ENCODE results near the gene COL23A1. TPM values are rescaled to one million over a fixed set of nuclear protein-coding genes. Genes with fewer than 3 reads are reported as not detected.
"Not testable (repeated sequence)": the region's sequence is repeated elsewhere in the genome, so short reads cannot be mapped to it uniquely, and the experiment has no call there.

The COL23A1 gene
- total RNA-seq, 1 donor from 2014 or later = 3.5 TPM

GRCh38 chr5:178378527-178379484, 211.4 kb downstream of the COL23A1 start:
- no peak for DNase-seq (ENCODE audit: low spot score)

DNA sequence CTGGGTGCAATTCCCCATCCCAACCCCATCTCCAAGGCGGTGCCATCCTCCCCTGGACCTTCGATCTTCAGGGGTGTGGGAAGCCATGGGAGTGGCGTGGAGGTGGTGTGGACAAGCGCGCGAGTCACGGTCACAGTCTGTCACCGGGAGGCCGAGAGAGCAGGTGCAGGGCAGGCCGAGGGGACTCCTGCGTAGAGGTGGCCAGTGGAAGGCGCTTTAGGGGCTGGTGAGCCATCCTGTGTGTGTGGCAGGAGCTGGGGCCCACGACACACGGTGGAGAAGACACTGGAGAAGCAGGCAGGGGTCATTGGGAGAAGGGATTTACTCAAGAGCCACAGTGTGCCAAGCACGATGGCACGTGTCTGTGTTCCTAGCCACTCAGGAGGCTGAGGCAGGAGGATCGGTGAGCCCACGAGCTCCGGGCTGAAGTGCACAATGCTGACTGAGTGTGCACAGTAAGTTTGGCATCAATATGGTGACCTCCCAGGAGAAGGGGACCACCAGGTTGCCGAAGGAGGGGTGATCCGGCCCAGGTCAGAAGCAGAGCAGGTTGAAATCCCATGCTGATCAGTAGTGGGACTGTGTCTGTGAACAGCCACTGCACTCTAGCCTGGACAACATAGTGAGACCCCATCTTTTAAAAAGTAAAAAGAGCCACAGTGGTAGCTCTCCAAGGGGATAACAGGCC, 212.5 kb downstream of the COL23A1 start:
- DNase-seq (ENCODE audit: low spot score) = no peak

DNA sequence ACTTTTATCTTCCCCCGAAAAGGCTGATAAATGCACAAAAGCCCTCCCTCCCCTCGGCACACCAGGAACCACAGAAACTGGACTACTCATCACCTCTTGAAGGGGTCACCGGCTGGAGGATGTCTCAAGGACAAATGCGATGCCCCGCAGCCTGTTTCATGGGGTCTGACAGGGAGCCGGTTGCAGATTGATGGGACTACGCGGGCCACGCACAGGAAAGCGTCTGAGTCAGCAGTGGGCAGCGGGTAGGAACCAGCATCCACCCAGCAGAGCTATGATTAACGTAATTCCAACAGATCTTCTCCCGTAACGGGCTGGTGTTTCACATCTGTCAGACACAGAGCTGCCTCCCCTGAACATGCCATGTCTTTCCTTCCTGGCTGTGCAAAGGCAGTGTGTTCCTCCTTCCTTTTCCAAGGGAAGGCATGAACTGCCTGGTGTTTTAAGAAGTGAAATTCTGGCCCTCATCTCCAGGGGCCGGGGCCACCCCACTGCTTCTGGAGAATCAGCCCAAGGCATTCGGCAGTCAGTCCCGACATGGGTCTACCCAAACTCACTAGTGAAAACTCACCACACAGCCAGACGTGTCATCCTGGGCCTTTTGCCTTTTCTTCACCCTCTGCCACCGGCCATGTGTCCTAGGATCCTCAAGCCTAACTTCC, 213.1 kb downstream of the COL23A1 start:
- DNase-seq (ENCODE audit: low spot score) = no peak

- DNase-seq (ENCODE audit: low spot score) = no peak
Observed at GRCh38 chr5:178375348-178375747, 214.8 kb downstream of the COL23A1 start.

DNA sequence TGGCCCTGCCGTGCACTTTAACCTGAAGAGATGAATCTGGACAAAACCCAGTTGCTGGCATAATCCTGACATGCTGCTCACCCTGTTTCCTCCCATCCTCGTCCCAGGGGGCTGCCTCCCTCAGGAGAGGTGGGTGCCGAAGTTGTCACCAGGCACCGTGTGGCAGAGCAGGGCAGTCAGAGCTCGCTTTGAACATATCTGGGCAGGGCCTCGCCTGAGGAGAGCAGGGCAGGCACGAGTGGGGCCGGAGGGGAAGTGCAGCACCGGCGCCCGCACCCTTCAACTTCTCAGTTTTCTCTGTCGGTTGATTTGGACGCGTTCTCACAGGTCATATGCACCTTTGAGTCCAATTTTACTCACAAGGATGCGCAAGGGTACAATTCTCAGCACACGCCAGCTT, 216.5 kb downstream of the COL23A1 start:
- no peak for DNase-seq (ENCODE audit: low spot score)

DNA sequence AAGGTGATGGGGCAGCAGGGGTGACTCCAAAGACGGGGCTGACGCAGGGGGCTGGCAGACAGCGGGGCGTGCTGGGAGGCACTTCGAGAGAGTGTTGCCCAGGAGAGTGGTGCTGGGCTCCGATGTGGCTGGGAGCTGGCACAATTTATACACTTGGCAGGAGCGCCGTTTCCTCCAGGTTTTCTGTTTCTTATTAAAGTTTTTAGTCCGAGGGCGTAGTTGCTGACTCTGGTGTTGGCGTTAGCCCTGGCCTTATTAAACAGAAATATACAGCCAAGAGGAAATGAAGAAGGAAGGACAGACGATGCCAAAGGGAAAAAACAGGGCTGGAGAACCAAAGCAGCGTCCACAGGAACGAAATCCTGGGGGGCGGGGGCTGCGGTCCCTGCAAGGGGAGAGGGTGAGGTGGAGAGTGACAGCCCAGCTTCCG, 218.0 kb downstream of the COL23A1 start:
- DNase-seq (ENCODE audit: low spot score) = no peak

GRCh38 chr5:178371362-178372111, 218.7 kb downstream of the COL23A1 start:
- DNase-seq (ENCODE audit: low spot score) = no peak

GRCh38 chr5:178370102-178370501, 220.1 kb downstream of the COL23A1 start:
- DNase-seq (ENCODE audit: low spot score) = no peak

DNA sequence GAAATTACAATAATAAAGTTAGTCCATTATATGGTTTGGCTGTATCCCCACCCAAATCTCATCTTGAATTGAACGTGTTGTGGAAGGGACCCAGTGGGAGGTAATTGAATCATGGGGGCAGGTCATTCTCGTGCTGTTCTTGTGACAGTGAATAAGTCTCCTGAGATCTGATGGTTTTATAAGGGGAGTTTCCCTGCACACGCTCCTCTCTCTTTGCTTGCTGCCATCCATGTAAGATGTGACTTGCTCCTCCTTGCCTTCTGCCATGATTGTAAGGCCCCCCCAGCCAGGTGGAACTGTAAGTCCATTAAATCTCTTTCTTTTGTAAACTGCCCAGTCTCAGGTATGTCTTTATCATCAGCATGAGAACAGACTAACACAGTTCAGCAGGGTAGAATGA, 220.7 kb downstream of the COL23A1 start:
- DNase-seq (ENCODE audit: low spot score) = not testable (repeated sequence)

GRCh38 chr5:178368716-178369300, 221.4 kb downstream of the COL23A1 start:
- DNase-seq (ENCODE audit: low spot score) = no peak

- no peak for DNase-seq (ENCODE audit: low spot score)
Observed at GRCh38 chr5:178368274-178368673, 221.9 kb downstream of the COL23A1 start.

GRCh38 chr5:178367736-178368120, 222.5 kb downstream of the COL23A1 start:
- DNase-seq (ENCODE audit: low spot score) = no peak

- no peak for DNase-seq (ENCODE audit: low spot score)
Observed at GRCh38 chr5:178366998-178367735, 223.0 kb downstream of the COL23A1 start.

- no peak for DNase-seq (ENCODE audit: low spot score)
Observed at GRCh38 chr5:178365501-178366440, 224.4 kb downstream of the COL23A1 start.

DNA sequence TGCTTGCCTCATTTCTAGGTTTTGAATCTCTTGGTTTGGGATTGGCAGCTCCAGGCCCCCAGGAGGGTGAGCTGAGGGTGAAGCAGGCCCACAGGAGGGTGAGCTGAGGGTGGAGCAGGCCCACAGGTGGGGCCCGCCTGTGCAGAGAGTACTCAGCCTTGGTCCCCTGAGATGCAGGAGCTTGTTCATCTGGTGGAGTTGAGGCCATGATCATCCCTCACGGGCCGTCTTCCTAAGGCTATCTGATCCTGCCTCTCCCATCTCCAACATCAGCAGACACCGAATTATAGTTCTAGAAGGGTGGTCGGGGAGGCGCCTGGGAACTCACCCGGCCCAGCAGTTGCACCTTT, 225.9 kb downstream of the COL23A1 start:
- DNase-seq (ENCODE audit: low spot score) = no peak

DNA sequence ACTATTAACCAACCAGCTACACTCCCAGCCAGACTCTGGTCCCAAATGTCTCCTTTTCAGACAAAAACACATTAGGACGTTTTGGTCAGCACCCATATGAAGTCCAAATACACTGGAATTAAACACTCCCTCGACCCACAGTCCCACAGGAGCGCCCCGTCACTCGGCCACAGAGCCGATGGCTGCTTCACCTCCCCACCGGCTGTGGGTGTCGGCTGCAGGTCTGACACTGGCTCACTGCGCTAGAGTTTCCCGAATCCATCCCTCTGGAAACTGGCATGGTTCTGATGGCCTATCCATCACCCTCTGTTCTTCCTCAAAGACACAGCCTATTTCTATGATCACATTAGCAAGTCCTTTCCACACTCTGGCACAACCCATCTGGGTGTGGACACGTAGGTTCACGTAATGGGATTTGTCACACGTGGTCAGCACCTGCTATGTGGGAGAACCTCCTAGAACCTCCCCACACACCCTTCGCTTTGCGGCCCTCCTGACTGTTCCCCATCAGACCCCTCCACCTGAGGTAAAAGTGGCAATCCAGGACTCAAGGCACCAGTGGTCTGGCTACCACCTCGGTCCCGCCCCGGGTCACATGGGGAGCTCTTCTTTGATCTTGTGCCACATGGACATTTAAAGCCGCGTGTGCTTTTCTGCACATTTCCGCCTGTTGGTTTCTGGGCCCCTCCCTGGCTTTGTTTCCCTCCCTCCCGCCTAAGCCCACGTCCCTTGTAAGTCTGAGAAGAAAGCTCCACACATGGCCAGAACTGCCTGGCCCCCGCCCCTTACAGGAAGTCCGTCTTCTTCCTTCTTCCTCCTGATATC, 226.5 kb downstream of the COL23A1 start:
- no peak for DNase-seq (ENCODE audit: low spot score)

DNA sequence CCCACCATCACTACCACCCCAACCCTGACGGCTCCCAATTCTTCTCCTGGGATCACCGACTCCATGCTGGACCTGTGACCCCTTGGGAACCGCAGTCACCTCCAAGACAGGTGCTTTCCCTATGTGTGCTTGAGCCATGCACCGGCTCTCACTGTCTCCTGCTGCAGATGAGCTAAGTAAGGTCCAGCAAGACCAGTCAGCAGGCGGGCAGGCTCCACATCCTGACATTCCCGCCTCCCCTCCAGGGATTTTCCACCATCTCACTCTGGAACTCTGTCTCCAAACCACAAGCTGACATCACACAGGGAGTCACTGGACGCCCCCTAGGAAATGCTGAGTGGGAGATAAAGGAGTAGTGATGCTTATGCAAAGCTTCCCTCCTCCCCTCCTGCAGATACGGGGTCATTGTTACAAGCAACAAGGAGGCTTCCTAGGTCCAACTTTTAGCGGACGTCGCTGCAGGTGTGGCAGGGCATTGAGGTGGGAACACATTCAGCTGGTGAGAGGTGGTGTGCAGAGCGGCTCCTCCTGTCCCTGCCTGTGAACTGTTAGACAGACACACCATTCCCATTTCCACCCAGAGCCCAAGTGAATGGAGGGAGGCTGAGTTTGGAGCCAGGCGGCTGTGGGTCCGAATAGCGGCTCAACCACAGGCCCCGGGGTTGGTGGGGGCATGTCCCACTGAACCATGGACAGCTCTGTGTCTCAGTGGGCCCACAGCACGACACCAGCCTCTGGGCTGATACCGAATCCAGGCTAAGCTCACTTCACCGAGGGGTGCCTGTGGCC, 228.3 kb downstream of the COL23A1 start:
- DNase-seq (ENCODE audit: low spot score) = no peak

- DNase-seq (ENCODE audit: low spot score) = no peak
Observed at GRCh38 chr5:178360926-178361235, 229.3 kb downstream of the COL23A1 start.
